NCI-H82 (cell line): Measurements from ENCODE around the gene PHLDB3.
A peak's percentile ranks its signal among the peaks of the same experiment; 100 is the strongest.
"Not testable (repeated sequence)": the region's sequence is repeated elsewhere in the genome, so short reads cannot be mapped to it uniquely, and the experiment has no call there.

Experiments
- DNase-seq: peaks from one replicate; lab custom pipeline; 2025; lab: John Stamatoyannopoulos, UW

PHLDB3 gene

DNA sequence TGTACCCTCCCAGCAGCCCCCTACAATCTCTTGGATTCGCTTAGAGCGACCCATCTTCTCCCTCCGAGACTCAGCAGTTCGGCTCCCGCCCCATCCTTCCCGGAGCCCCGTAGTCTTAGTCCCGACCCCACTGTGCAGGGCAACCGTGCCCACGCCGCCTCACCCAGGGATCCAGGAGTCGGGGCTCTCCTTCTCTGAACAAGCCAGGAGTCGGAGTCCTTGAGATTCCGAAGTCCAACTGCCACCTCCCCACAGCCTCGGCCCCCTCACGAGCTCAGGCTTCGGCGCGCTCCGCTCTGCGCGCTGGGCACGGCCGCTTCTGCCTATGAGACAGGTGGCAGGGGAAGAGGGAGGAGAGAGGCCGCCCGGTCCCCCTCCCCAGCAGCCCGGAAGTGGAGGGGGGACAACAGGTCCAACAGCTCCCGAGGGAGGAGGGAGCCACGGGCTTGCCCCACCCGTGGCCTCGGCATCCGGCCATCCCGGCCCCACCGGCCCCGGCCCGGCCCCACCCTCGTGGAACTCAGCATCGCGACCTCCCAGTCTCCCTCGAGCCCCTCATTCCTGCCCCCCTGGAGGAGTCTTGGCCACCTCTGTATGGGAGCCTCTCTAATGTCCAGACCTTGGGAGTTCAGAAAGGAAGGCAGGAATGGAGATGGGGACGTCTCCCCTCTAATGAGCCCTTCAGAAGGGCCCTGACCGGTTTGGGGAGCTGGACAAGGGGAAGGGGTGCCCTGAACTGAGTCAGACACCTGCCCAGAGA, at the start of gene PHLDB3:
TSS of gene PHLDB3 (minus strand) at position 321 of the 760 bp plus-strand sequence. CDS start 628 bp downstream, outside the sequence.
- peak; percentile 62 for DNase-seq

- DNase-seq, result peak; percentile 92
These were observed 49.1 kb upstream of the PHLDB3 start for GRCh38 chr19:43553656-43554055.

DNA sequence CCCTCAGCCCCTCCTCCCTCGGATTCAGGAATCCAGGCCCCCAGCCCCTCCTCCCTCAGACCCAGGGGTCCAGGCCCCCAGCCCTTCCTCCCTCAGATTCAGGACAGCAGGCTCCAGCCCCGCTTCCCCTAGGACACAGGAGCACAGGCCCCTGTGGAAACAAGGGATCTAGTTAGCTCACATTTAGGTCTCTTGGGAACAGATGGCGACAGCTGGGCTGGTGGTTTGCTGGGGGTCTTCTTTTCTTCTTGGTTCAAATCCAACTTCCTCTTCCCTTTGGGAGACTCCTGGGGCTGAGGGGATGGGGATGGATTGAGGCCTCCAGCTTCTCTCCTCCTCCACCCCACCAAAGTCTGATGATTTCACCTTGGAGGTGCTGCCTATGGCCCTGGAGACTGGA, 48.1 kb upstream of the PHLDB3 start:
- peak; percentile 93 for DNase-seq

- DNase-seq, result no peak
These were observed 47.6 kb upstream of the PHLDB3 start for GRCh38 chr19:43552198-43552450.

DNA sequence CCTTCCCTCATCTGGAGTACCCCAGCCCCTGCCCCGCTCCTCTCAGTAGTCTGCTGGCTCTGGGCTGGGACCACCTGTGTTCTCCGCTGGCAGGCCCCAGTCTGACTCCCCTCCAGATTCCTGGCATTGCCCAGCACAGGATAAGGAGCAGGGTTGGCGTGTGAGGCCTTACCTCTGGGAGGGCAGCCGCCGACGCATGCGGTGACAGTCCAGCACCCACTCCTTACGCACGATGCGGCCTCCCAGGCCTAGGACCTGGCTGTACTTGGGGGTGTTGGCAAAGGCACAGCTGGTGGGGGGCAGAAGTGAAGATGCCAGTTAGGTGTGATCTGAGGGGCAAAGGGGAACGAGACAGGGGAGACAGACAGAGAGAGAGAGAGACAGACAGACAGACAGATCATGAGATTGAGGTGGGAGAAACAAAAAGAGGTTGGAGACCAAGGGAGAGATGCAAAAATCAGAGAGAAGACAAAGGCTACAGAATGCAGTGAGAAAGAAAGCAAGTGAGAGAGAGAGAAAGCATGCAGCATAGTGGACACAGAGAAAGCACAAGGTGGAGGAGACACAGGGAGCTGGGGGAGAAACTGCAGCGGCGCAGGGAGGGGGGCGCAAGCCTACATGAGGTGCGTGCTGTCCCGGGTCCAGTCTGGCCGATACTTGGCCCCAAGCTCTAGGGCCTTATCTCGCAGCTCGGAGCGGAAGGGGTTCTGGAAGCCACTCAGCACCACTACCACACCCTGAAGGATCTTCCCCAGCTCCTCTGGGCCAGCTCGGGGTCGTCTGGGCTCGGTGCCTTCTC, 47.1 kb upstream of the PHLDB3 start:
- DNase-seq, result no peak

DNA sequence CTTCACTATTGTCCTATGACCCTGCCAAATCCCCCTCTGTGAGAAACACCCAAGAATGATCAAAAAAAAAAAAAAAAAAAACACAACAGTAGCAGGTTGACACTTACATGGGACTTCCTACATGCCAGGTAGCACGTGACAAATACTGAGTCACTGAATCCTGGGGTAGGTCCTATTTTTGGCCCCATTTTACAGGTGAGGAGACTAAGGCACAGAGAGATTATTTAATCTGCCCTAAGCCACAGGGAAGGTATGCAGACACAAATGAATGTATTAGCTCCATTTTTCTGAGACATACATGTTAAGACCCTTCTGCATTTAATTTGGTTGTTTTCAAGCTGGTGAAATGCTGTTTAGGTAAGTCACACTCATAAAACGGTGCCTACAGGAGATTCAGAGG, 44.2 kb upstream of the PHLDB3 start:
- DNase-seq, result no peak

DNA sequence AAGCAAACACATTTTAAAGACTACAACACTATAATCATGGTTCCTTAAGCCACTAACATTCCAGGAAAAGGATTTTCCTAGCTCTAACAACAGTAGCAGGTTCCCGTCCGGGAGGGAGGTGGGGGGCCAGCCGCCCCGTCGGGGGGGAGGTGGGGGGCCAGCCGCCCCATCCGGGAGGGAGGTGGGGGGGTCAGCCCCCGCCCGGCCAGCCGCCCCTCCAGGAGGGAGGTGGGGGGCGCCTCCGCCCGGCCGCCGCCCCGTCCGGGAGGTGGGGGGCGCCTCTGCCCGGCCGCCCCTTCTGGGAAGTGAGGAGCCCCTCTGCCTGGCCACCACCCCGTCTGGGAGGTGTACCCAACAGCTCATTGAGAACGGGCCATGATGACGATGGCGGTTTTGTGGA, 43.4 kb upstream of the PHLDB3 start:
- DNase-seq, result not testable (repeated sequence)

DNA sequence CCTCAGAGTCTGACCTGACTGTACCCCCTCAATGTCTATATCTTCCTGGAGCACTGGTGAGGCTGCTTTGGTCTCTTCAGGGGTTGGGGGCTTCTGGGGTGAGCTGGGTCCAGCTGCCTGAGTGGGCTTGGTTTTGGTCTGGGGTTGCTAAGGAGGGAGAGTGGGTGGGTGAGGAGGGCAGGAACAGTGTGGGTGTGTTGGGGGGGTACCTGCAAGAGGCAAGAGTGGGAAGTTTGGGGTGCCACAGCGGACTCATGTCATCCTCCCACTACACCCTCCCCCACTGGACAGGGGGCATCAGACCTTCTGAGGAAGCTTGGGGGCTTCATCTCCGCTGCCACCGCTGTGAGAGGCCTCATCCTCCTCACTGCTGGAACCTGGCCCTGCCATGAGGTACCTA, 42.0 kb upstream of the PHLDB3 start:
- no peak for DNase-seq

GRCh38 chr19:43545981-43546380, 41.4 kb upstream of the PHLDB3 start:
- no peak for DNase-seq

DNA sequence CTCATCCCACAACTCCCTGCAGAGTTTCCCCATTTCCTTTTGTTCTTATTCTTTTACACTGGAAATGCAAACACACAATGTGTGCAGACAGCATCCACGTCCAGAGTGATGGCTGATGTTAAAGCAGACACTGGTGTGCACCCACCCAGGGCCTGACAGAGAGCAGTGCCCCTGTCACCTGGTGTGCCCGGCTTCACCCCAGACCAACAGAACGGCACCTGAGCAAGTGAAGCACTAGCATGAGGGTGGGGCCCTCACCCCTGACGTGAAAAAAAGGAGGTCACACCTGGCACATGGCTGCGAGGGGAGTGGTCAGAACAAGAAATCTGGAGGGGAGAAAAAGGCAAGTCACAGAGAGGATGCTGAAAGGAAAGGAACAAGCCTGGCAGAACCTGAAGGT, 40.7 kb upstream of the PHLDB3 start:
- no peak for DNase-seq

- DNase-seq, result no peak
These were observed 39.5 kb upstream of the PHLDB3 start for GRCh38 chr19:43544077-43544476.

DNA sequence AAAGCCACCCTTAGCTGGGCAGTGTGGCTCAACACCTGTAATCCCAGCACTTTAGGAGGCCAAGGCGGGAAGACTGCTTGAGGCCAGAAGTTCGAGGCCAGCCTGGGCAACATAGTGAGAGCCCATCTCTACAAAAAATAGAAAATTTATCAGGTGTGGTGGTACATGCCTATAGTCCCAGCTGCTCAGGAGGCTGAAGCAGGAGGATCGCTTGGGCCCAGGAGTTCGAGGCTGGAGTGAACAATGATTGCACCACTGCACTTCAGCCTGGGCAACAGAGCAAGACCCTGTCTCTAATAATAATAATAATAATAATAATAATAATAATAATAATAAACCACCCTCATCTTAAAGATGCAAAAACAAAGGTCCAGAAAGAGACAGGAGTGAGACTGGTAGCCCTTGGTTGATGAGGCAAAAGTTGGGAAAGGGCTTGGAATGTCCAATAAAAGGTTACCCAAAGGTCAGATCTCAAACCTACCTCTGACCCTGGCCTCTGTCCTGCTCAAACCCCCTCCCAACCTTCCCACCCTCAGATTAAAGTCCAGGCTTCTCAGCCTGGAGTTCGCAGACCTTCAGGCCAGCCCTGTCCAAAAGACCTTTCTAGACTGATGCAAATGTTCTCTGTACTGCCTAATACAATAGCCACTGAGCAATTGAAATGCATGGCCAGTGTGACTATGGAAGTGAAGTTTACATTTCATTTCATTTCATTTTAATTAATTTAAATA, 37.5 kb upstream of the PHLDB3 start:
- DNase-seq, result no peak

- DNase-seq, result no peak
These were observed 35.8 kb upstream of the PHLDB3 start for GRCh38 chr19:43540381-43540780.

DNA sequence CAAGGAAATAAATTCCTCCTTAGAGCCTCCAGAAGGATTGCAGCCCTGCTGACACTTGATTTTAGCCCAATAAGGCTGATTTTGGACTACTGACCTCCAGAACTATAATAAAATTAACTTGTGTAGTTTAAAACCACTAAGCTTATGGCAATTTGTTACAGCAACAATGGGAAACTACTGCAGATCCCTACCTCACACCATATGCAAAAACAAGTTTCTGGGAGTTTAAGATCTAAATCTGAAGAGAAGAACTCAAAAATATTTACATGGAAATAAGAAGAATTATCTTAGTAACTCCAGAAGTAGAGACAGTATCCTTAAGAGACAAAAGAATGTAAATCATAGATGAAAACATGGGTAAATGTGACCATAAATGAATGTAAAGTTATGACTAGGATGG, 34.4 kb upstream of the PHLDB3 start:
- no peak for DNase-seq

GRCh38 chr19:43534816-43535761, 30.5 kb upstream of the PHLDB3 start:
- peak; percentile 88 for DNase-seq

GRCh38 chr19:43534305-43534815, 29.8 kb upstream of the PHLDB3 start:
- no peak for DNase-seq

GRCh38 chr19:43533546-43534304, 29.2 kb upstream of the PHLDB3 start:
- peak; percentile 100 for DNase-seq

- DNase-seq, result peak; percentile 98
These were observed 28.5 kb upstream of the PHLDB3 start, which contains the start of gene ZNF575 for GRCh38 chr19:43532962-43533545. Gene ZNF575 (plus strand): TSS chr19:43533188. CDS start chr19:43534423, 1,235 bp downstream.

GRCh38 chr19:43532571-43532961, 28.0 kb upstream of the PHLDB3 start:
- peak; percentile 83 for DNase-seq
